GM06990 (cell line): Measurements from ENCODE around the gene TLK1.

Experiments used
- DNase-seq: peaks from one replicate; pipeline ENCODE4 v3.0.0-alpha.2; 2011; ENCODE audit not compliant: insufficient read length; ENCODE audit errors: extremely low read depth
- H3K27me3 ChIP-seq: replicated peaks from 2 replicates; pipeline ENCODE4 v1.6.0; 2011; ENCODE audit warnings: low read length; ENCODE audit not compliant: control insufficient read depth, insufficient read depth
- H3K36me3 ChIP-seq: 2 replicates; pipeline ENCODE4 v1.5.1; 2011; ENCODE audit warnings: low read length; ENCODE audit not compliant: control insufficient read depth, insufficient read depth
- H3K4me3 ChIP-seq: replicated peaks from 2 replicates; pipeline ENCODE4 v1.5.1; 2011; ENCODE audit warnings: low read depth, mild to moderate bottlenecking, control low read depth, low read length
- TF ChIP-seq, protein P1 (sequence below): IDR thresholded peaks from 2 replicates; pipeline ENCODE4 v1.5.1; 2011; ENCODE audit warnings: low read length, control low read depth, mild to moderate bottlenecking, inconsistent platforms; ENCODE audit not compliant: insufficient read depth, poor library complexity, severe bottlenecking

TLK1 gene

DNA sequence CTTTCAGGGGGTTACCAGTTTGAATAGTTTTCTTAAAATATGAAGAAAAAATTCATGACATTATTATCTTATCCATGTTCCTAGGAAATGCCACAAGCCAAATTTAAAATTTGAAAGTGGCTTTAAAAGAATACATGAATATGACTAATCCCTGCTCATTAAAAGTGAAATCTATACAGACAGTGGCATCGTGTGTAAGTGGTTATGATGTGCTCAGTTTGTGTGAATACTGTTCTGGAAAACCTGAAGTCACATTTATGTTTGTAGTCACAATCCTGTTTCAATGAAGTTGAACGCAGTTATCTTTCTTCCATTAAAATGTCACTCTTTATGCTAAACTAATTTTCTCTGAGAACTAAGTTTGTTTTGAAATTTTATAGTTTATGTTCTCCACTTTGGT is 155.9 kb downstream of the TLK1 start:
- Histone ChIP-seq H3K4me3 (no peak overlapping the region), H3K36me3 (peaks cover 16% of the 10 kb centered on the region), H3K27me3 (no peaks in the 10 kb centered on the region)
- TF ChIP-seq, protein P1, sequence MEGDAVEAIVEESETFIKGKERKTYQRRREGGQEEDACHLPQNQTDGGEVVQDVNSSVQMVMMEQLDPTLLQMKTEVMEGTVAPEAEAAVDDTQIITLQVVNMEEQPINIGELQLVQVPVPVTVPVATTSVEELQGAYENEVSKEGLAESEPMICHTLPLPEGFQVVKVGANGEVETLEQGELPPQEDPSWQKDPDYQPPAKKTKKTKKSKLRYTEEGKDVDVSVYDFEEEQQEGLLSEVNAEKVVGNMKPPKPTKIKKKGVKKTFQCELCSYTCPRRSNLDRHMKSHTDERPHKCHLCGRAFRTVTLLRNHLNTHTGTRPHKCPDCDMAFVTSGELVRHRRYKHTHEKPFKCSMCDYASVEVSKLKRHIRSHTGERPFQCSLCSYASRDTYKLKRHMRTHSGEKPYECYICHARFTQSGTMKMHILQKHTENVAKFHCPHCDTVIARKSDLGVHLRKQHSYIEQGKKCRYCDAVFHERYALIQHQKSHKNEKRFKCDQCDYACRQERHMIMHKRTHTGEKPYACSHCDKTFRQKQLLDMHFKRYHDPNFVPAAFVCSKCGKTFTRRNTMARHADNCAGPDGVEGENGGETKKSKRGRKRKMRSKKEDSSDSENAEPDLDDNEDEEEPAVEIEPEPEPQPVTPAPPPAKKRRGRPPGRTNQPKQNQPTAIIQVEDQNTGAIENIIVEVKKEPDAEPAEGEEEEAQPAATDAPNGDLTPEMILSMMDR, result no peak
- no peak for DNase-seq

DNA sequence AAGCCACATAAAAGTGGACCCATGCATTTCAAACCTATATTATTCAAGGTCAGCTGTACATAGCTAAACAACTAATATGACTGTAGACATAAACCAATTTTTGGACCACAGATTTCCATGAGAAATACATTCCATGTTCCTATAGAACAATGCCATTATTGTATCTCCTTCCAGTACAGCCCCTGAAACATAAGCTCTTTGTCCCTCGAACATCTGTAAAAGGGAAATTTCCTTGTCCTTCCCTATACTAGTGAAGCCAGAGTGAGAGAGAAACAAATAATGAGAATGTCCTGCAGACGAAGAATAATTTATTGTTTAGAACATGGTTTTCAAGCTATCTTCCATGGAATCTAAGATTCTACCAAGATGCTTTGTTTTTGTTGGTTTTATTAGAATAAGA is 156.3 kb downstream of the TLK1 start:
- no peaks in the 10 kb centered on the region for H3K27me3 ChIP-seq
- peaks cover 15% of the 10 kb centered on the region for H3K36me3 ChIP-seq
- DNase-seq, result no peak
- no peak overlapping the region for H3K4me3 ChIP-seq
- TF ChIP-seq, protein P1, result no peak

DNA sequence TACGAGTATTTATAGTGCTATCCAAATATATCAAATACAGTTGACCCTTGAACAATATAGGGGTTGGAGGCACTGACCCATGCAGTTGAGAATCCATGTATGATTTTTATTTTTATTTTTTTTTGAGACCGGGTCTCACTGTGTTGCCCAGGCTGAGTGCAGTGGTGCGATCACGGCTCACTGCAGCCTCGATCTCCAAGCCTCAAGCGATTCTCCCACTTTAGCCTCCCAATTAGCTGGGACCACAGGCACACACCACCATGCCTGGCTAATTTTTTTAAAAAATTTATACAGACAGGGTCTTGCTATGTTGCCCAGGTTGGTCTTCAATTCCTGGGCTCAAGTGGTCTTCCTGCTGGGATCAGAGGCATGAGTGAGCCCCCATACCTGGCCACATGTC is 161.0 kb downstream of the TLK1 start:
- H3K36me3 ChIP-seq, result peaks cover 12% of the 10 kb centered on the region
- H3K4me3 ChIP-seq, result no peak overlapping the region
- DNase-seq, result no peak
- H3K27me3 ChIP-seq, result no peaks in the 10 kb centered on the region
- TF ChIP-seq, protein P1, result no peak

GRCh38 chr2:170997893-170998597 is 162.6 kb downstream of the TLK1 start:
- peaks cover 14% of the 10 kb centered on the region for H3K36me3 ChIP-seq

DNA sequence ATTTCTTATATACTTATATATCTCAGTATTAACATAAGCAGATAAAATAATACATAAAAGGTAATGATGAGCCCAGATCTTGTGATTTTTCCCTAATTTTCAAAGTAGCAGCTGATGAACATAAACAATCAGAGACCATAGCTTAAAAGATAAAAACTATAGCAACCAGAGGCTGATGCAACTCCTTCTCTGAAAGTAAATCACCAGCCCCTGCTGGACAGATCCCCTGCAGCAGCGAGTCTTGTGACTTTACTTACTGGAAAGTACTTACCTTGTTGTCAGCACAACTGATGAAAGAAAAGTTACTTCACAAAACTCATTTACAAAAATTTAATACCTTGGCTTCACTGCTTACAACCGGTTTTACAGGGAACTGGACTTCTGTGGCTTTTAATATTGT is 164.4 kb downstream of the TLK1 start:
- no peaks in the 10 kb centered on the region for H3K27me3 ChIP-seq
- H3K36me3 ChIP-seq, result peaks cover 9% of the 10 kb centered on the region
- no peak overlapping the region for H3K4me3 ChIP-seq
- no peak for DNase-seq
- TF ChIP-seq, protein P1, result no peak

More at GRCh38 chr2:170997893-170998597, 162.6 kb downstream of the TLK1 start:
- TF ChIP-seq, protein P1, result no peak
- no peaks in the 10 kb centered on the region for H3K27me3 ChIP-seq
- DNase-seq, result no peak
- H3K4me3 ChIP-seq, result no peak overlapping the region
